Smooth muscle cell (in vitro differentiated cells): ENCODE results near the gene HDAC4. TPM values are rescaled to one million over a fixed set of nuclear protein-coding genes. Genes with fewer than 3 reads are reported as not detected.

Experiments used
- DNase-seq: peaks from one replicate; lab custom pipeline; 2025; ENCODE audit not compliant: unreplicated experiment; lab: John Stamatoyannopoulos, UW
- H2AFZ ChIP-seq: fragments of 200-600 bp; sonication (generic); 2 replicates; pipeline ENCODE4 v1.6.0; 2016; ENCODE audit warnings: antibody characterized with exemption, low read depth, mild to moderate bottlenecking
- H3F3A ChIP-seq: fragments of 200-600 bp; sonication (generic); 2 replicates; pipeline ENCODE4 v1.6.0; 2017; ENCODE audit warnings: antibody characterized with exemption, low read depth
- H3K27ac ChIP-seq: fragments of 200-600 bp; sonication (generic); 2 replicates; pipeline ENCODE4 v1.5.1; 2016; ENCODE audit warnings: low read depth, mild to moderate bottlenecking
- H3K27me3 ChIP-seq: fragments of 200-600 bp; sonication (generic); 2 replicates; pipeline ENCODE4 v1.6.1; 2016; ENCODE audit warnings: low read depth, mild to moderate bottlenecking
- H3K36me3 ChIP-seq: fragments of 200-600 bp; sonication (generic); 2 replicates; pipeline ENCODE4 v1.5.1; 2016; ENCODE audit warnings: low read depth
- H3K4me1 ChIP-seq: fragments of 200-600 bp; sonication (generic); 2 replicates; pipeline ENCODE4 v1.5.1; 2016; ENCODE audit warnings: low read depth
- H3K4me2 ChIP-seq: fragments of 200-600 bp; sonication (generic); 2 replicates; pipeline ENCODE4 v1.6.0; 2016; ENCODE audit warnings: mild to moderate bottlenecking
- H3K4me3 ChIP-seq: fragments of 200-600 bp; sonication (generic); 2 replicates; pipeline ENCODE4 v1.5.1; 2016; ENCODE audit warnings: mild to moderate bottlenecking
- H3K79me2 ChIP-seq: fragments of 200-600 bp; sonication (generic); 2 replicates; pipeline ENCODE4 v1.6.0; 2016; ENCODE audit warnings: low read depth, mild to moderate bottlenecking
- H3K9ac ChIP-seq: fragments of 200-600 bp; sonication (generic); 2 replicates; pipeline ENCODE4 v1.6.0; 2016; ENCODE audit warnings: low read depth
- H3K9me3 ChIP-seq: fragments of 200-600 bp; sonication (generic); replicated peaks from 2 replicates; pipeline ENCODE4 v1.5.1; 2016; ENCODE audit warnings: low read depth
- H4K20me1 ChIP-seq: fragments of 200-600 bp; sonication (generic); 2 replicates; pipeline ENCODE4 v1.6.0; 2016; ENCODE audit warnings: low read depth
- whole genome bisulfite sequencing: methylation state at CpG from one replicate; pipeline ENCODE4 v1.1.7; 2016; ENCODE audit warnings: low lambda C conversion rate; 5-methylcytosine and 5-hydroxymethylcytosine counted together
- polyA plus RNA-seq: library from polyadenylated mRNA; unstranded; fragments of >200 nt; fragmentation: Nextera tagmentation; extraction: Ambion mirVana; gene quantifications from 2 replicates; pipeline ENCODE4 v1.2.1, GENCODE V29; 2016
- total RNA-seq: library from RNA; depleted of rRNA; stranded (reverse); fragments of >200 nt; gene quantifications from 2 replicates; pipeline ENCODE4 v1.2.3, GENCODE V29; 2014
- TF ChIP-seq, protein P1 (sequence below): fragments of 200-600 bp; sonication (generic); IDR thresholded peaks from 2 replicates; pipeline ENCODE4 v1.5.1; 2017; ENCODE audit warnings: borderline replicate concordance, mild to moderate bottlenecking, antibody characterized with exemption; ENCODE audit not compliant: insufficient read depth, poor library complexity, severe bottlenecking

The HDAC4 gene
- total and polyA plus RNA-seq, 2 experiments from 2014 or later: 6.2 to 35.7 TPM

DNA sequence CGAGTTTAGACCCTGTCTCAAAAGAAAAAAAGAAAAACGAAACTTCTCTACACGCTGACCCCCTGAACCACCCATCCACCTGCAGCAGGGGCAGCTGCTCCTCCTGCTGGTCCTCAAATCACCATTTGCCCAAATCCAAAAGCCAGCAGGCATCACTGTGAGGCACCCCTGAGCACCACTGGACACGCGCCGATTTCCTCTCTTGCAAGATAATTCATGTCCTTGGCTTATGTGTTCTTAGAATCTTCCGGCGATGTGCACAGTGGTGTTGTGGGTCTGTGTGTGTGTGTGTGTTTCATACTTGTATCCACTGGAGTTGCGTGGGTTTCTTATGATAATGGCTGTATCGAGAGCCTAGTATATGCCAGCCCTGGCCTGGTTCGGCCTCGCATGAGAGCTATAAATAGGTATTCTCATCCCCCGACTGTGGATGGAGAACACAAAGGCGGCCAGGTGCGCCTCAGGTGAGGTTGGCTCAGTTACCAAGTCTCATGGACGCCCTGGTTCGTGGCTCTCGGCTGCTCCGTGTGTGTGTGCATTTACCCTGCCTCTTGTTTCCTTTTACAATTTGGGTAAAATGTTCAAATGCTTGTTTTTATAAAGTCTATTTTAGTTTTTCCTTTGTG is 235.5 kb downstream of the HDAC4 start:
- peaks cover 5% of the 10 kb centered on the region for H3F3A ChIP-seq
- peaks cover 19% of the 10 kb centered on the region for H4K20me1 ChIP-seq
- no peak overlapping the region for H3K27ac ChIP-seq
- WGBS: 98% methylated on average over 19 of the region's 19 CpGs
- H2AFZ ChIP-seq: no peak overlapping the region
- TF ChIP-seq, protein P1, sequence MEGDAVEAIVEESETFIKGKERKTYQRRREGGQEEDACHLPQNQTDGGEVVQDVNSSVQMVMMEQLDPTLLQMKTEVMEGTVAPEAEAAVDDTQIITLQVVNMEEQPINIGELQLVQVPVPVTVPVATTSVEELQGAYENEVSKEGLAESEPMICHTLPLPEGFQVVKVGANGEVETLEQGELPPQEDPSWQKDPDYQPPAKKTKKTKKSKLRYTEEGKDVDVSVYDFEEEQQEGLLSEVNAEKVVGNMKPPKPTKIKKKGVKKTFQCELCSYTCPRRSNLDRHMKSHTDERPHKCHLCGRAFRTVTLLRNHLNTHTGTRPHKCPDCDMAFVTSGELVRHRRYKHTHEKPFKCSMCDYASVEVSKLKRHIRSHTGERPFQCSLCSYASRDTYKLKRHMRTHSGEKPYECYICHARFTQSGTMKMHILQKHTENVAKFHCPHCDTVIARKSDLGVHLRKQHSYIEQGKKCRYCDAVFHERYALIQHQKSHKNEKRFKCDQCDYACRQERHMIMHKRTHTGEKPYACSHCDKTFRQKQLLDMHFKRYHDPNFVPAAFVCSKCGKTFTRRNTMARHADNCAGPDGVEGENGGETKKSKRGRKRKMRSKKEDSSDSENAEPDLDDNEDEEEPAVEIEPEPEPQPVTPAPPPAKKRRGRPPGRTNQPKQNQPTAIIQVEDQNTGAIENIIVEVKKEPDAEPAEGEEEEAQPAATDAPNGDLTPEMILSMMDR: no peak
- no peaks in the 10 kb centered on the region for H3K27me3 ChIP-seq
- H3K4me2 ChIP-seq: no peak overlapping the region
- no peak for DNase-seq
- no peaks in the 10 kb centered on the region for H3K79me2 ChIP-seq
- H3K9ac ChIP-seq: no peak overlapping the region
- no peak overlapping the region for H3K4me3 ChIP-seq
- H3K4me1 ChIP-seq: no peaks in the 10 kb centered on the region
- H3K9me3 ChIP-seq: no peaks in the 10 kb centered on the region
- no peaks in the 10 kb centered on the region for H3K36me3 ChIP-seq

DNA sequence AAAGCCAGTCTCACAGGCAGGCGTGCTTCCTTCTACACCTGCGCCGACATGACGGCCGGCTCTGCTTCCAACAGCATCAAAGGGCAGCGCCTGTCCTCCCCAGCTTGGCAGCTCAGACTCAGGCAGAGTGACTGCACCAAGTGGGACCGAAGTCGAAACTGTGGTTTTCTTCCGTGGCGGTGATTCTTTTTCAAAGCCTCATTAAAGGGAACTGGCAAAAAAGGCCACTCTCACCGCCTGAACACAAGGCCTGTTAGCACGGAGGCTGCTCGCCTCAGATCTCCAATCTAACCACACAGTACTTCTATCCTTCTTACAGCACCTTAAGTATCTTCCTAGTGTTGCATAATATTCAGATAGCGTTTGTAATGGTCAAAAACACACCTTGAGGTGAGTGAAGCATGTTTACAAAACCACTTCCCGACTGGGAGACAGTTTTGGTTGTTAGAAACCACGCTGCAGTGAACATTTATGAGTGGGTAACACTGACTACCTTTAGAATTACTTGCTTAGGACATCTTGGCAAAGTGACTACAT is 236.4 kb downstream of the HDAC4 start:
- Histone ChIP-seq H3K27me3 (no peaks in the 10 kb centered on the region), H3F3A (peaks cover 5% of the 10 kb centered on the region), H3K79me2 (no peaks in the 10 kb centered on the region), H3K4me3 (no peak overlapping the region), H3K4me2 (no peak overlapping the region), H3K27ac (no peak overlapping the region), H3K36me3 (no peaks in the 10 kb centered on the region), H3K4me1 (no peaks in the 10 kb centered on the region), H3K9me3 (no peaks in the 10 kb centered on the region), H3K9ac (no peak overlapping the region), H2AFZ (no peak overlapping the region), H4K20me1 (peaks cover 19% of the 10 kb centered on the region)
- no peak for DNase-seq
- WGBS: 94% methylated on average over 16 of the region's 16 CpGs
- TF ChIP-seq, protein P1: no peak

DNA sequence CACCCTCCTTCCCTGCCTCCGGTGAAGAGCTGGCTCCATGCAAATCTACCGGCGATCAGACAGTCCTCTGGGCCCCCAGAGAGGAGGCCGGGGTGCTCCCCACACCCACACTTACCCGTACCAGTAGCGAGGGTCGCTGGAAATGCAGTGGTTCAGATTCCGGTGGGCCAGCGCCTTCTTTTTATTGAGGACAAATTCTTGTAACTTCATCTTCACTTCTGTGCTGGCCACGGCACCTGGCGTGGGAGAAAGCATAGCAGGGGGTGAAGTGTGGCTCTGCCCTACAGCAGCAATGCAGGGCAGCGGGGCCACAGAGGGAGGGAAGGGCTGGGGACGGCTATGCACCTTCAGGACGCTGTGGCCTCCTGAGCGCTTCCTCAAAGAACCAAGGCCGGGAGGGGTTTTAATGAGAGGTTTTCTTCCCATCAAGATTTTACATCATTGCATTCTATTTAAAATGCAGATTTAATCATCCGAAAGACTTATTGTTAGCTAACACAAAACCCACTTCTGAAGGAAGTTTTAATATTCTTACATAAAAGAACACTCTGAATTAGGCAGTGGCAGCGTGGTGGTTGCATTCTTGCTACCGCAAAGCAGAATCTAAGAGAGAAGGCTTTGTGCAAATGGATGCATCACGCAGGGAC is 237.0 kb downstream of the HDAC4 start:
- no peak overlapping the region for H3K4me2 ChIP-seq
- H3F3A ChIP-seq: peaks cover 5% of the 10 kb centered on the region
- no peak overlapping the region for H3K9ac ChIP-seq
- no peak overlapping the region for H3K27ac ChIP-seq
- H2AFZ ChIP-seq: no peak overlapping the region
- DNase-seq: no peak
- H3K4me3 ChIP-seq: no peak overlapping the region
- WGBS: 92% methylated on average over 20 of the region's 20 CpGs
- H3K9me3 ChIP-seq: no peaks in the 10 kb centered on the region
- TF ChIP-seq, protein P1: no peak
- H3K27me3 ChIP-seq: no peaks in the 10 kb centered on the region
- peaks cover 19% of the 10 kb centered on the region for H4K20me1 ChIP-seq
- H3K4me1 ChIP-seq: no peaks in the 10 kb centered on the region
- no peaks in the 10 kb centered on the region for H3K36me3 ChIP-seq
- H3K79me2 ChIP-seq: no peaks in the 10 kb centered on the region
